Stimulated activated CD4-positive, alpha-beta T cell treated with anti-CD3 and anti-CD28 coated beads, Interleukin-1b, Interleukin-23, amount 100 ng/mL, for 1 hour (primary cell): ENCODE results near the gene RLF.
A peak's percentile ranks its signal among the peaks of the same experiment; 100 is the strongest.

Source experiments
- DNase-seq, 2 donors: peaks; one replicate each; pipeline ENCODE4 v3.0.0-alpha.2; 2020; ENCODE audit warnings: low read depth in 2 of 2

The RLF gene

DNA sequence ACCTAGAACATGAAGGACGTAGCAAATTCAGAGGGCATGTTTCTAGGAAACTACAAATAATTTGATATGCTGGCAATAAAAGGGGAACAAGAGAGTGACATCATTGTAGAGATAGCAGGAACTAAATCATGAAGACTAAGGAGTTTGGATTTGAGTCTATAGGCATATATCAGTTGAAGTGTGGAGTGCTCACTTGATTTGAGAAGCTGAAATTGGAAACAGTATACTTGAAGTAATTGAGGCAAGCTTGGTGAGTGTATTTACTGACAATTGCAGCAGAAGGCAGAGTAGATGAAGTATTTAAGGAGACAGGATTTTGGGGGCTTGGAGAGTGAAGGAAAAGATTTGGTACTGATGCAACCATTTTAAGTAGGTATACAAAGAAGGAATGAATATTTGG is 80.2 kb downstream of the RLF start:
- no peak for DNase-seq

DNA sequence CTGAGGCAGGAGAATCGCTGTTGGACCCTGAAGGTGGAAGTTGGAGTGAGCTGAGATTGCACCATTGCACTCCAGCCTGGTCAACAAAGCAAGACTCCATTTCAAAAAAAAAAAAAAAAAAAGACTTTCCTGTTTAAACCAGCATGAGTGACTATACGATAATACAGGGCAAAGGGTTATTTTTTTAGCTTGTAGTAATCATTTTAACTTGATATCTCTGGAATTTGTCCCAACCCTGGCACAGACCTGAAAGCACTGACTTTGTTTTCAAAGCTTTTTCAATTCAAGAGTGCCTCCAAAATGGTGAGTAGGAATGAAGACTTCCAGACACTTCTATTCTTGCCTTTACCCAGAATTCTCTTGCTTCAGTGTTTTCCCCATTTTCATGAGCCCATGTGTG is 82.2 kb downstream of the RLF start:
- DNase-seq: no peak

DNA sequence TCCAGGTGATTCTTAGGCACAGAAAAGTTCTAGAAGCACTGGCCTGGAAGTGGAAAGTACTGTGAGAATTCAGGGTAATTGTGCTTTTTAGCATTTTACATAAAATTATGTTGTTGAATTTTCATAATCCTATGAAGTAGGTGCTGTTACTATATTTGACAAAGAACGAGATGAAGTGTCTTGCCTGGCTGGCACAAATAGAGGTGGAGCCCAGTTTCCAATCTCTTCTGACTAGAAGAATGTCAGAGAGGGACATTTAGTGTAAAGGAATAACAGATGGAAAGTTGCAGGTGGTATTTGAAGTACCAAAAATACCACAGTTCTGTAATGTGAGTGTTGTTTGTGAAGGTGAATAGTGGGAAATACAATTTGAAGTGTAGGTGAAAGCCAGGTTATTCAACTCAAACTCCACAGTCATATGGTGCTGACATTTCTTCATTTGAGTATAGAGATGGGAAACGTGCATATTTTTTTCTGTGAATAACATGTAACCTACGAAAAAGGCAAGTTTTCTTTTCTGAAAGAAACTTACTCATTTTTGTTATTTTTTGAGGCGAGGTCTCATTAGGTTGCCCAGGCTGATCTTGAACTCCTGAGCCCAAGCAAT is 83.1 kb downstream of the RLF start:
- DNase-seq: no peak

DNA sequence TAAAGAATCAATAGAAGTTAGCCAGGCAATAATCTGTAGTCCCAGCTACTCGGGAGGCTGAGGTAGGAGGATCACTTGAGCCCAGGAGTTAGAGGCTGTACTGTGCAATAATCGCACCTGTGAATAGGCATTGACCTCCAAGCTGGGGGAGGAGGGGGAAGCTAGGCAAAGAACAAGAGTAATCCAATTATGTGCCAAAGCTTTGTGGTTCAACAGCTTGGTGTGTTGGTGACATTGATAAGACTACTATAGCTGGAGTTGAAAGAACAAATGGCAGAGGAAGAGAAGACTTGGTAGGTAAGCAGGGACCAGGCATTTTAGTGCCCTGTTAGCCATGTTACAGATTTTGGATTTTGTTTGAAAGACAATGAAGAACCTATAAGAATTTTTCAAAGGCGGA is 84.5 kb downstream of the RLF start:
- DNase-seq: no peak

DNA sequence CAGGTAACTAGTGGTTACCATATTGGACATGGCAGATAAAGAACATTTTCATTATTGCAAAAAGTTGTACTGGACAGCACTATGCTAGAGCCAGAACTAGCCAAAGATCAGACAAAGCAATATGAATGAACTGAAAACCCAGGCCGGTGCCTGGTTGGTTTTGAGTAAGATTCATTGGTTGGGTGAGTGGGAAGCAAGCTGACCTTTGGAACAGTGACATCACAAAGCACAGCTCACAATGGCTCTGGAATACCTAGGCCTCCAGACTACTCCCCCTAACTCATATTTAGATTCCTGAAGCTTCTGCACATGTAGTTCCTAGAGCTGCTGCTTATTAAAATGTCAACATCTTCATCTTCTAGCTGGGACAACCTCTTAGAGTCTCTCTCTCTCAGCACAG is 86.5 kb downstream of the RLF start, which contains the start of gene TMCO2:
TSS of gene TMCO2 (plus strand) at position 283 of the 400 bp plus-strand sequence. CDS start at position 340, 57 bp downstream.
- DNase-seq: no peak

DNA sequence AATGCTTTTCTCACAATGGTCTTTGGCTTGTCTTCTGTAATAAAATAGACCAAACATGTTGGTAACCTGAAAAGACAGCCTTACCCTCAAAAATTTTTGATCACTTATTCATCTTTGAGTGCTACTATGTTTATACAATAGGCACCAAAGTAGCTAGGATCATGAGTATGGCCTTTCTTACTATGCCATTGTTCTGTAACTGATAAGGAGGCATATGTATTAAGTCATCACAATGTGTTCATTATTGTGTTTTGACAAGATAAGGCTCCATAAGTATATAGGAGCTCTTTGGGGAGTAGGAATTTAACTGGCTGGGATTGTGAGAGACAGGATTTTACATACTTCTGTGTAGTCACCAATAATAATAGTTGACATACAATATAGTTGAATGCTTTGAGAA is 87.2 kb downstream of the RLF start:
- DNase-seq: no peak

DNA sequence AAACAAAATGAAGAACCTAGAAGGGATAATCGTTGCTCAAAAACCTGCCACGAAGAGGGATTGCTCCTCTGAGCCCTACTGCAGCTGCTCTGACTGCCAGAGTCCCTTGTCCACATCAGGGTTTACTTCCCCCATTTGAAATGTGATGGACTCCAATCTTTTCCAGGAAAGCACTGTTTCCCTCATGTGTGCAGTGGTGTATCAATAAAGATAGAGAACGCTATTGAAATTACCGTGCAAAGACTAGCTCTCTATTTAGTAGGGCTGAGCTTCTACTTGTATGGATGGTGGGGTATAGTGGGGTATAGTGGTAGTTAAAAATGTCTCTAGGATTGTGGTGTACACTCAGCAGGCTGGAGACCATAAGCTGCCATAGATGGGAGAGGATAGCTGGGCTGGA is 90.3 kb downstream of the RLF start:
- no peak for DNase-seq

DNA sequence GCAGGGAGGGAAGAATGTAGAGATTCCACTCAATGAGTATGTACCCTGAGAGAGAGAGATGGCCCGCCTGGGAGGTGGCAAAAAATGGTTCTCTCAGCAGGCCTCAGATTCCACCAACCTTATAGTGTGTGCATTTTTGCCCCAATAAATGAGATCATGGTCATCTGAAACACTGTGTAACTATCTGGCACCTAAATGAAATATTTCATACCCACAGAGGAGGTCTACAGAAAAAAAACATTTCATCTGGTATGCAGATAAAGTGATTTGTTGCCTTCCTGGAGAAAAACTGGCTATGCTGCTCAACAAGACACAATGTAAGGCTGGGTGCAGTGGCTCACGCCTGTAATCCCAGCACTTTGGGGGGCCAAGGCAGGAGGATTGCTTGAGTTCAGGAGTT is 91.4 kb downstream of the RLF start:
- DNase-seq: no peak

DNA sequence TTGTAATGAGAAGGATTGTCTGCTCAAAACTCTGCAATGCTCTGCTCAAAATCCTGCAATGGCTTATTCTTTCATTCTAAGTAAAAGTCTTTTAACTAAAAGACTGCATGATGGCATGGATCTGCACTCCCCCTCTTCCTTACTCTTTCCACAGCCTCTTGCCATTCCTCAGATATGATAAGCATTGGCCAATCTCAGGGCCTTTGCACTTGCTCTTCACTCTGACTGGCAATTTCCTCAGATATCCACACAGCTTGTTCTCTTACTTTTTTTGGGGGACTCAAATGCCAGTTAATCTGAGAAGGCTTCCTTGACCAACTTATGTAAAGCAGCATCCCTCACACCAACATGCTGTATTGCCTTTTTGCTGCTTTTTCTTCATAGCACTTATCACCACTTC is 94.0 kb downstream of the RLF start:
- DNase-seq: no peak

DNA sequence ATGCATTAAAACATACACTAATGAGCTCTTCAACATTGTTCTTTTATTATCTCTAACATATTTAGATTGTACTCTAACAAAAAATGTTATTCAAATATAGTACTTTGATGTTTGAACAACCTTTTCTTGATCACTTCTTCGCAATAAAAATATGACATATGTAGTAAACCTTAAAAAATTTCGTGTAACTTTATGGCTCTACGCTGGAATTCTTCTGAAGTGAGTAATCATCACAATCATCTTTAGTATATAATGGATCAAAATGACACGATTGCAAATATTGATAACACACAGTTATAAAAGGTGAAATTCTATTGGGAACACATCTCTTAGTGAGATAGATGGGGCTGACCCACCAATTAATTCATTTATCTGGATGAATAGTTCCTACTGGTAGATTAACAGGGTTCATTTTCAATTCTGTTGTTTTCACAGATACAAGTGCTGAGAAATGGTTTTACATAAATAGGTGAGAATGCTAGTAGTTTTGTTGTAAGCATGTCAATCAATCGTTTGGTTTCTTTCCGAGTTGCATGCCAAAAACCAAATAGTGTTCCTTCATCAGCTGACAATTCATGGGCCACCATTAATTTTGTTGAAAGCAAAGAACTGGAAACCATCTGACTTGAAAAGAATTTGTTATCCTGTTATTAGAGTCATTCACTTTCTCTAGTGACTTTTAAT is 95.4 kb downstream of the RLF start:
- DNase-seq: no peak

DNA sequence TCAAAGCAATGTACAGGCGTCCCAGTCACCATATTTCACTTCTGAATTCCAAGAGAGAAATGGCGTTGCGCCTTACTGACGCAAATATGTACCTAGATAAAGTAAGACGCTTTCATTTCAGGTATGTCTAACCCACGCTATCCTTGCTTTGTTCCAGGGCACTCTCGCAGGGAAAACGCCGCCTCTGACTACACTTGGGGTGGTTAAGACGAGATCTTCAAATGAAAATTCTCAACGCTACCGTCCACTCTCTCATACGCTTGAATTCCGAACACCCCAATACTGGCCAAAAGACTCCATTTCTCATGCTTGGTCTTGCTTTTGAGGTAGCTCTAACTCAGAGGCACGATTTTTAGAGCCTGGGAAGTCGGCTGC is 96.1 kb downstream of the RLF start:
- peak in 1 of 2 donors; percentile 8 for DNase-seq

DNA sequence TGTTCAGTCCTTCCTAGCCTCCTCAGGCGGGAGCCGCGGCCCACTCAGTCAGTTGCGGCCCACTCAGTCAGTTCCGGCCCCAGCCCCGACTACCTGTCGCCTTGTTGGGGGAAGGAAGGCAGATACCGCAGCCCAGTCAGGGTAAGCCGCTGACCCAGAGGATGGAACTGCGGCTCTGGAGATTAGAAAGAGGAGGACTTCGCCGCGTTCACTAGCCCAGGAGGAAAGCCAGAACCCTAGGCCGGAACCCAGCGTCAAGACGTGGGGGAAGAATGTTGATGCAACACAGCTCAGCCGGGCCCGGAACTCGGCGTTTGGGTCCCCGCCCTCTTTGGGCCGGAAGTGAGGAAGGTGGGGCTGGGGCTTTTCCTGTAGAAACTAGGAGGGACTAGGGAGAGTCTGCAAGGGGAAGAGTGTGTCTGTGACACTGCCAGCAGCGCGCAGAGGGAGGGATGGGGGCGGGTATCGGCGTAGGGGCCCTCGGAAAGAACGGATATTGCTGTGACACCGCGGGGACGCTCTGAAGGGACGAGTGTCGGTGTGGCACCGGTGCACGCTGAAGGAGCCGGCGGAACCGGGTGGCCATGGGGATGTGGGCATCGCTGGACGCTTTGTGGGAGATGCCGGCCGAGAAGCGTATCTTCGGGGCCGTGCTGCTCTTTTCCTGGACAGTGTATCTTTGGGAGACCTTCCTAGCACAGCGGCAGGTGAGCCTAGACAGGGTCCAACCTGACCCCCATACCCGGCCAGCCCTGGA is 96.7 kb downstream of the RLF start, which contains the start of gene ZMPSTE24:
TSS of gene ZMPSTE24 (plus strand) at position 549 of the 757 bp plus-strand sequence. CDS start at position 585, 36 bp downstream.
- DNase-seq: peak; percentile 84 to 92

DNA sequence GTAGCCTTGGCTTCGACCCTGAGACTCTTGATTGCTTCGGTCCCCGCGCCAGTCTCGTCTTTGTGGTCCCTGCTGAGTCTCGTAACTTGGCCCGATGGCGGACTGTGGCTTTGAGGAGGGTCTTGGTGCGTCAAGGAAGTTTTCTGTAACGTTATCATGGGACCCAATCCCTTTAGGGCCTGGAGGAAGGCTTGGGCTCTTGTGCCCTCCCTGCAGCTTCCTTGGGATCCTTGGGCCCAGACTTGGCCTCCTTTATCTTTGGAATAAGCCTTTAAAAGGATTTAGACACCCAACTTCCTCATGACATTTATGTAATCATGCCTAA is 97.2 kb downstream of the RLF start:
- peak in 1 of 2 donors; percentile 3 for DNase-seq

DNA sequence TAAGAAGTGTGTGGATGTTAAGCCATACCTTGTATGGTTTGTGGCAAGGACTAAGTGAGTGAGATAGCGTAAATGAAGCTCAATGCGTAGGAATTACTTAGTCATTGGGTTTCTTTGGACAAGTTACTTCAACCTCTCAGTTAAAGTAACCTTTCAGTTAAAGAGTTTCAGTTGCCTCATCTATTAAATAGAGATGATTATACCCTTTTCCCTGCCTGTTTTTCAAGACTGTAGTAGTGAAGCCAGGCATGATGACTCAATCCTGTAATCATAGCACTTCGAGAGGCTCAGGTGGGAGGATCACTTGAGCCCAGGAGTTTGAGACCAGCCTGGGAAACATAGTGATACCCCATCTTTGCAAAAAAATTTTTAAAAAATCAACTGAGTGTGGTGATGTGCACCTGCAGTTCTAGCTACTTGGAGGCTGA is 103.2 kb downstream of the RLF start:
- DNase-seq: no peak

DNA sequence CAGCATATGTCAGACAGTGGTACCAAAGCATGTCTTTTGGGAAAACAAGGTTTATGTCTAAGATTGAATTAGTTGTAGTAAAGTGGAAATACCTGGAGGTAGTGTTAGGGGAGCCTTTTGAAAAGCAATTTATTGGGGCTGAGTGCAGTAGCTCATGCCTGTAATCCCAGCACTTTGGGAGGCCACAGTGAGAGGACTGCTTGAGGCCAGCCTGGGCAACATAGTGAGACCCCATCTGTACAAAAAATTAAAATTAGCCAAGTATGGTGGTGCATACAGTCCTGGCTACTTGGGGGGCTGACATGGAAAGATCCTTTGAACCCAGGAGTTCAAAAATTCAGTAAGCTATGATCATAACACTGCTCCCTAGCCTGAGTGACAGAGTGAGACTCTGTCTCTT is 104.1 kb downstream of the RLF start:
- DNase-seq: no peak

DNA sequence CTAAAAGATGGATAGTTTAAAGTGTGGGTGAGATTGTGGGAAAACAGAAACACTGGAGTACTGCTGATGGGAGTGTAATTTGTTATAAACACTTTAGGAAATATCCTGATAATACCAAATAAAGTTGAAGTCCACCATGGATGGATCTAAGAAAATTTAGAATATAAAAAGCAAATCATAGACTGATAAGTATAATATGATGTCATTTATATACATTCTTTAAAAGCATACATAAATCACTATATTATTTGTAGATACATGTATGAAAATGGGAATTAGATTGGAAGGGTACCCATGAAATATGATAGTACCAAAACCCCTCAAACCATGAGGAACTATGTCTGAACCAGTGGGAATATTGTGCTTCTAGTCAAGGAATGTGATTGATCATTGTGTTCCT is 104.7 kb downstream of the RLF start:
- no peak for DNase-seq

DNA sequence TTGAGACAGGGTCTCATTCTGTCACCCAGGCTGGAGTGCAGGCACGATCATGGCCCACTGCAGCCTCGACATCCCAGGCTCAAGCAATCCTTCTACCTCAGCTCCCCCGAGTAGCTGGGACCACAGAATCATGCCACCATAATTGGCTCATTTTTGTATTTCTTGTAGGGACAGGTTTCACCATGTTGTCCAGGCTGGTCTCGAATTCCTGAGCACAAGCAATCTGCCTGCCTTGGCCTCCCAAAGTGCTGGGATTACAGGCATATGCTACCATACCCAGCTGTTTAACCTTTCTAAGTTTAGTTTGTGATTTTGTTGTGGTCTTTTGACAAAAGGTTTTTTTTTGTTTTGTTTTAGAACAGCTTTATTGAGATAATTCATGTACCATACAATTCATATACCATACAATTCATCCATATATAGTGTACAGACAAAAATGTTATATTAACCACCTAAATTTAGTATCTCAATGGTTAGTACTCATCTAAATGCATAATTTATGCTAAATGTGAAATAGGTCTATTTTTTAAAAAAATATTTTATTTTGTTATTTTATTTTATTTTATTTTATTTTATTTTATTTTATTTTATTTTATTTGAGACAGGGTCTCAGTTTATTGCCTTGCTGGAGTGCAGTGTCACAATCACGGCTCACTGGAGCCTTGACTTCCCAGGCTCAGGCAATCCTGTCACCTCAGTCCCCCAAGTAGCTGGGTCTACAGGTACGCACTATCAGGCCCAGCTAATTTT is 105.8 kb downstream of the RLF start:
- DNase-seq: no peak

DNA sequence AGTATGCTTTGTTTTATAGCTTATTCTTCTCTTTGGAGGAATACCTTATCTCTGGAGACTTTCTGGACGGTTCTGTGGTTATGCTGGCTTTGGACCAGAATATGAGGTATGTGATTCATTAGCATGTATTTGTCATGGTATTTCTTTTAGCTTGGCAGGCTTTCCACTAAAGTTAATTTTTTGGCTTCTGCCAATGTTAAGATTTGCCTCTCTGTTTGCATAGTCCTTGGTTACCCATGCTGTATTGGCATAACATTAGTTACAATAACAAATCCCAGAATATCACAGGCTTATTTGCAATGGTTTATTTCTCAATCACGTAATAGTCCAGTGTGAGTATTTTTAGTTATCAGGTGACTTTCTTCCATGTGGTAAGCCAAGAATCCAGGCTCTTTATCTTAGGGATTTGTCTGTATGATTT is 106.6 kb downstream of the RLF start:
- no peak for DNase-seq

DNA sequence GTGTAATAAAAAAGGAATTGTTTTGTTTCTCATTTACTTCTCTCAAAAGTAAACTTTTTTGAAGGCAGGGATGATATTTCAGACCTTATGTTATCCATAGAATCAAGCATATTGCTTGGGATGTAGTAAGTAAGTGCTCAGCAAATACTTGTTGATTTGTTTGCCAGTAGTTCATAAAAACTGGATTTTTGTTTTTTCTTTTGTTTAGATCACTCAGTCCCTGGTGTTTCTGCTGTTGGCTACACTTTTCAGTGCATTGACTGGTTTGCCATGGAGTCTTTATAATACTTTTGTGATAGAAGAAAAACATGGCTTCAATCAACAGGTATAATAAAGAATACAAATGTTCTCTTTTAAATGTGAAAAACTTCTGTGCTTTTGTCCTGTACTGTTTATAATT is 107.0 kb downstream of the RLF start:
- DNase-seq: no peak

DNA sequence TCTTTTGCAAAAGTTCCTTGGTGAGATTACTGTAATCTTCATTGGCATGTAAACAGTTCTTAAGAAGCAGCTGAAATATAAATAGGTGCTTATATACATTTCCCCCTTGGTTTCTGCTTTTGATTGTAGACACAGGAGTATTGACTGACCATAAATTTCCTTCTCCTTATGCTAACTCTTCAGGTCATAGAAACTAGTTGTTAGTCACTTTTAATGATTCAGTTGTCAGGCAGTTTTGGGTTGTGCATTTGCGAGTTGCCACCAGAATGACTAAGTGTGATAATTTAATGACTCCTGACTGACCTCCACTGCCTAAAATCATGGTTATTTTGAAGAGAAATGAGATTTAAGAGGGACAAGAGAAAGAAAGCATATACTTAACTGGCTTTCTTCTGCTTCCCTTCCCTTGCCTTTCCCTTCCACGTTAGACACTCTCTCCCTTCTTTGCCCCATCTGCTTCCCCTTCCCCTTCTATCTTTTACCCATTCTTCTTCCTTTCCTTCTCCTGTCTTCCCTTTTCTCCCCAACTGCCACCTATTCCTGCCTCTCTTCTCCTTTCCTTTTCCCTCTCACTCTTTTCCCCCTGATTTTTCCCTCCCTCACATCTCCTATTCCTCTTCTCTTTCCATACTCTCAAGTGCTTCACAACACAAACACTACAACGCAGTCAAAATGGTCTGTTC is 109.1 kb downstream of the RLF start:
- no peak for DNase-seq

DNA sequence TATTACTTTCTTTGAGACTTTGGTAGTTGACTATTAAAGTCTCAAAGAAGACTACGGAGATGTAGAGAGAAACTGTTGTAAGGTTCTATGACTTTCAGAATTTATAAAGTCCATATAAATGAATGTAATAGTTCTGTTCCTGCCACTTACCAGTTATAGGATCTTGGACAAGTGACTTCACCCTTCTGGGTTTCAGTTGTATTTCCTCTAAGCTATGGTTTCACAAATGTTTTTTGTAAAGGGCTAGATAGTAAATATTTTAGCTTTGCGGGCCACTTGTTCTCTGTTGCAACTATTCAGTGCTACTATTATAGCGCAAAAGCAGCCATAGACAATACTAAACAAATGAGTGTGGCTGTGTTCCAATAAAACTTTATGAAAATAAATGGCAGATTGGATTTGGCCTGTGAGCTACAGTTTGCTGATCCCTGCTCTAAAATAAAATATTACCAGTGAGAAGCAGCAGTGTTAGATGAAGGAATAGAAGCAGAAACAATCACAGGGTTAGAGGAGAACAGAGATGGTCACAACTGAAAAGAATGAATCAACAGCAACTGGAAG is 111.5 kb downstream of the RLF start:
- no peak for DNase-seq
